GM12892 (cell line): ENCODE data around the gene SUGCT.

ENCODE experiments used
- POLR2A ChIP-seq: IDR thresholded peaks from 2 replicates; pipeline ENCODE4 v1.6.1; 2011; ENCODE audit warnings: low read depth, low read length, control low read depth
- TAF1 ChIP-seq: IDR thresholded peaks from 2 replicates; pipeline ENCODE4 v1.6.1; 2011; ENCODE audit warnings: low read depth, mild to moderate bottlenecking, control low read depth, low read length, borderline replicate concordance

DNA sequence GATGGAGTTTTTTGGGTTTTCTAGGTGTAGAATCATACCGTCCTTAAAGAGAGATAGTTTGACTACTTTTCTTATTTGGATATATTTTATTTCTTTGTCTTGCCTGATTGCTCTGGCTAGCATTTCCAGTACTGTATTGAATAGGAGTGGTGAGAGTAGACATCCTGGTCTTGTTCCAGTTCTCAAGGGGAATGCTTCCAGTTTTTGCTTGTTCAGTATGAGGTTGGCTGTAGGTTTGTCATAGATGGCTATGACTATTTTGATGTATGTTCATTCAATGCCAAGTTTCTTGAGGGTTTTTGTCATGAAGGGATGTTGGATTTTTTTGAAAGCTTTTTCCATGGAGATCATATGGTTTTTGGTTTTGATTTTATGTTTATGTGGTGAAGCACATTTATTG, 676.9 kb downstream of the SUGCT start:
- TF ChIP-seq POLR2A (no peak), TAF1 (no peak)
